ENCODE results near the gene NEUROD2.

Gene NEUROD2

GRCh38 chr17:39641097-39641496 lies 33.4 kb upstream of the NEUROD2 start:
- no peak overlapping the region for H3K4me3 ChIP-seq (replicated peaks; ENCODE audit: low read depth, low read length)
- TF ChIP-seq CTCF (IDR thresholded peaks at IDR 0.05; ENCODE audit: low read length, missing control alignments): no peak
- no peak for DNase-seq (ENCODE audit: low read depth)

- DNase-seq (ENCODE audit: low read depth): no peak
- TF ChIP-seq CTCF (IDR thresholded peaks at IDR 0.05; ENCODE audit: low read length, missing control alignments): no peak
- H3K4me3 ChIP-seq (replicated peaks; ENCODE audit: low read depth, low read length): no peak overlapping the region
Observed at GRCh38 chr17:39640591-39641031, 32.9 kb upstream of the NEUROD2 start.

- H3K4me3 ChIP-seq (replicated peaks; ENCODE audit: low read depth, low read length): no peak overlapping the region
- no peak for TF ChIP-seq CTCF (IDR thresholded peaks at IDR 0.05; ENCODE audit: low read length, missing control alignments)
- DNase-seq (ENCODE audit: low read depth): no peak
Observed at GRCh38 chr17:39639566-39640458, 32.1 kb upstream of the NEUROD2 start.

- no peak for DNase-seq (ENCODE audit: low read depth)
- H3K4me3 ChIP-seq (replicated peaks; ENCODE audit: low read depth, low read length): no peak overlapping the region
- TF ChIP-seq CTCF (IDR thresholded peaks at IDR 0.05; ENCODE audit: low read length, missing control alignments): no peak
Observed at GRCh38 chr17:39639043-39639442, 31.3 kb upstream of the NEUROD2 start.

GRCh38 chr17:39638317-39638716 lies 30.6 kb upstream of the NEUROD2 start:
- no peak for DNase-seq (ENCODE audit: low read depth)
- H3K4me3 ChIP-seq (replicated peaks; ENCODE audit: low read depth, low read length): peak overlapping the region; percentile 97
- no peak for TF ChIP-seq CTCF (IDR thresholded peaks at IDR 0.05; ENCODE audit: low read length, missing control alignments)

GRCh38 chr17:39636927-39637736 lies 29.4 kb upstream of the NEUROD2 start, which contains the start of gene STARD3:
Gene STARD3 (plus strand): TSS chr17:39637144. CDS start chr17:39653532, 16,388 bp downstream.
- peak within 1 kb of the TSS; percentile 97 for H3K4me3 ChIP-seq (replicated peaks; ENCODE audit: low read depth, low read length)
- peak; percentile 88 for DNase-seq (ENCODE audit: low read depth)
- no peak for TF ChIP-seq CTCF (IDR thresholded peaks at IDR 0.05; ENCODE audit: low read length, missing control alignments)

Data from fibroblast of pulmonary artery (primary cell).